BJ (cell line): Measurements from ENCODE around the gene TAX1BP1. TPM values are rescaled to one million over a fixed set of nuclear protein-coding genes. Genes with fewer than 3 reads are reported as not detected.

Experiments
- CTCF ChIA-PET: fragments of 350-600 bp; formaldehyde crosslinking; extraction: SDS; loops from one replicate; lab custom pipeline; 2021; ENCODE audit warnings: antibody characterized with exemption, inconsistent platforms; lab: Yijun Ruan, JAX
- POLR2A ChIA-PET: fragments of 300-600 bp; sonication (Branson Sonifier 250); formaldehyde crosslinking; extraction: SDS; loops from one replicate; lab custom pipeline; 2021; ENCODE audit warnings: antibody characterized with exemption; lab: Charles Lee
- DNase-seq: peaks from one replicate; pipeline ENCODE4 v3.0.0-alpha.2; 2011; ENCODE audit warnings: low read depth
- H3K27me3 ChIP-seq: 2 replicates; pipeline ENCODE4 v1.6.0; 2011; ENCODE audit warnings: low read length; ENCODE audit not compliant: control insufficient read depth, insufficient read depth
- H3K36me3 ChIP-seq: 2 replicates; pipeline ENCODE4 v1.5.1; 2011; ENCODE audit warnings: low read length; ENCODE audit not compliant: control insufficient read depth, insufficient read depth
- H3K4me3 ChIP-seq: 2 replicates; pipeline ENCODE4 v1.5.1; 2011; ENCODE audit warnings: low read depth, mild to moderate bottlenecking, control low read depth, low read length
- CTCF ChIP-seq: IDR thresholded peaks from 2 replicates; pipeline ENCODE4 v1.5.1; 2011; ENCODE audit warnings: low read depth, mild to moderate bottlenecking, control low read depth, inconsistent platforms, low read length, moderate library complexity; ENCODE audit not compliant: insufficient read depth
- polyA plus RNA-seq: library from polyadenylated mRNA; depleted of rRNA; stranded (reverse); fragments of >200 nt; gene quantifications from 2 replicates; pipeline ENCODE4 v1.2.3, GENCODE V29; 2011

The TAX1BP1 gene
- polyA plus RNA-seq, 1 experiment = 93.6 TPM

DNA sequence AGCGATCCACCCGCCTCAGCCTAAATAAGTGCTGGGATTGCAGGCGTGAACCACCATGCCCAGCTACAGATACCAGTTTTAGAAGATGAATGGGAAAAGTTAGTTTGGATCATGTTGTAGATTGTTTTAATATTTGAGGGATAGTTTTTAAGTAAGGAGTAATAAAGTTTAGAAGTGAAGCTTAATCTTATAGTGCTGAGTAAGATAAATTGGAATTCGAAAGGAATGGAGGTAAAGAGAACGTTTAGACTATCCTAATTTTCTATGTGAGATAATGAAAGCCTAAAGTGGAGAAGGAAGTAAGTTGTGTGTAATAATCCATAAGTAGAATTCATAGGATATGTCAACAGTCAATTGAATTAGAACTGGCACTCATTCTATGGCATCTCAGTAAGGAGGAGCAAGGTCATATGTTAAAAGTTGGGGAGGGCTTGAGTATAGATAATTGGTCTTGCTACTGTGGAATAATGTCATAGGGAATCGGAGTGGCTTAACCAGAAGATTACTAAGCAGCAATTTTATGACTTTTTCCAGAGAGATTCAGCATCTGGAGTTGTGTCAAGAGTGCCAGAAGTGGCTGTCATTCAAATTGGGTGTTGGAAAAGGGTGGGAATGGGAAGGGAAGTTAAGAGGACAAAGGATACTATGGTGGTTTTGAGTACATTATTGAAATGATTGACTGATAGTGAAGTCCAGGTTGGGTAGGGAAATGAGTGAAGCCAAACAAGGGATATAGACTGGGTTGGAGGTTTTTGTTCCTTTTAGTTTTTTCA is 12.1 kb downstream of the TAX1BP1 start:
- Histone ChIP-seq H3K36me3 (no peaks in the 10 kb centered on the region; the same call in 1 of the 2 replicates), H3K27me3 (no peaks in the 10 kb centered on the region), H3K4me3 (no peak overlapping the region)
- CTCF ChIA-PET = no interaction called here
- POLR2A ChIA-PET = no interaction called here
- no peak for TF ChIP-seq CTCF
- no peak for DNase-seq

GRCh38 chr7:27753863-27754262 is 13.9 kb downstream of the TAX1BP1 start:
- Histone ChIP-seq H3K4me3 (no peak overlapping the region), H3K36me3 (no peaks in the 10 kb centered on the region; the same call in 1 of the 2 replicates), H3K27me3 (no peaks in the 10 kb centered on the region)
- TF ChIP-seq CTCF = no peak
- POLR2A ChIA-PET = no interaction called here
- no peak for DNase-seq
- CTCF ChIA-PET = no interaction called here

DNA sequence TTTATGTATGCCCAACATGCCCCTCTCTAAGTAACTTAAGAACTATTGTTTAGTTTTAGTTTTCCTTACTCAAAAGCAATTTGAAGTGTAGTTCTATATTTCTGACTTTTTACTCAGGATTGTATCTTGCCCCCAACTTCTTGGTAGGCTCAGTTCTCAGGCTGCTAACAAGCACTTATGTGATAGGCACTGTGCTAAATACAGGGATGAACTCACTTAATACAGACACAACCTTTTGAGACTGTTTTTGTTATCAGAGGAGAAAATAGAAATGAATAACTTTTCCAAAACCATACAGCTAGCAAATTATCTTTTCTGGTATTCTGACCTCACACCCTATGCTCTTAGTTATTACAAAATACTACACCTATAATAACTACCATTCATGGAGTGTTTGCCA is 16.3 kb downstream of the TAX1BP1 start:
- ChIA-PET CTCF (interaction anchor here (1.5 kb wide), 1 partner anchor 42 kb away, joined by 3 read pairs; no protein-coding TSS in a partner anchor), POLR2A (no interaction called here)
- Histone ChIP-seq H3K27me3 (no peaks in the 10 kb centered on the region), H3K36me3 (no peaks in the 10 kb centered on the region), H3K4me3 (no peak overlapping the region)
- no peak for DNase-seq
- no peak for TF ChIP-seq CTCF

DNA sequence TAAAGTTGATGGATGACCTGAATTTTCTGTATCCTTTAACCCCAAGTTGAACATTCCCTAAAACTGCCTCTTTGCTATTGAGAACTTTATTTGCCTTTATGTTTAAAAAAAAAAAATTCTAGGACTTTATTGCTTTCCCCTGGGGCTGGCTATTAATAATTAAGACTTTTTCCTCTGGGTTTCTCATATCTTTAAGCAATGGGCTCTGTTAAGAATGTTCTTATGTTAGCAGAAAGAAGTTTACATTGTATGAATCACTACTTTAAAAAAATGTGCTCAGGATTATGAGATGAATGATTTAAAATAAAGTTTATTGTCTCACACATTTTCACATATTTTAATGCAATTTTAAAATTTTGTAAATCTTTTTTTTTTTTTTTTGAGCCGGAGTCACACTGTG is 19.5 kb downstream of the TAX1BP1 start:
- no peak overlapping the region for H3K4me3 ChIP-seq
- CTCF ChIA-PET = no interaction called here
- POLR2A ChIA-PET = no interaction called here
- TF ChIP-seq CTCF = no peak
- no peak for DNase-seq
- no peaks in the 10 kb centered on the region for H3K27me3 ChIP-seq
- H3K36me3 ChIP-seq = no peaks in the 10 kb centered on the region

DNA sequence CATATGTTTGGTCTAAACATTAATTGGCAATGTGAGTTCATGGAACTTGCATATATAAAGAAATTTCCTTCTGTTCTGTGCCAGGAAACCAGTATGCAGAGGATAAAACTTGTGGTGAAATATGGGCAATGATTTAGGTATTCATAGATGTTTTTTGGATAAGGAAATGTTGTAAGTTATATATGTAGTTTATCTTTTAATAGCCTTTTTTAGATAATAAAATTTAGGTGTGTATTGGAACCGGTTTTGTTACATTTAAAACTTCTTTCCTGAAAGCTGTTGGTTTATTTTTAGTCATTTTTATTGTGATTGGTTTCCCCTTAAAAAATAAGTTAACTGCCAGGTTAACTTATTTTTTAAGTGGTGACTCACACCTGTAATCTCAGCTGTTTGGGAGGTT is 22.1 kb downstream of the TAX1BP1 start:
- ChIA-PET CTCF (interaction anchor here (1.3 kb wide), 1 partner anchor 13 kb away, joined by 3 read pairs; no protein-coding TSS in a partner anchor), POLR2A (no interaction called here)
- Histone ChIP-seq H3K27me3 (no peaks in the 10 kb centered on the region), H3K4me3 (no peak overlapping the region), H3K36me3 (0 out of 2 replicates have a peak, but pooled peaks cover 1% of the 10 kb centered on the region)
- TF ChIP-seq CTCF = no peak
- no peak for DNase-seq
